HG02798 (cell line): Measurements from ENCODE around the gene CRX.
"Not testable (repeated sequence)": the region's sequence is repeated elsewhere in the genome, so short reads cannot be mapped to it uniquely, and the experiment has no call there.

Experiments used
- ATAC-seq: cut with Tn5 transposase; IDR thresholded peaks from one replicate; pipeline ENCODE4 v1.9.1; 2021; ENCODE audit warnings: mild to moderate bottlenecking; ENCODE audit not compliant: unreplicated experiment, poor library complexity

CRX gene

DNA sequence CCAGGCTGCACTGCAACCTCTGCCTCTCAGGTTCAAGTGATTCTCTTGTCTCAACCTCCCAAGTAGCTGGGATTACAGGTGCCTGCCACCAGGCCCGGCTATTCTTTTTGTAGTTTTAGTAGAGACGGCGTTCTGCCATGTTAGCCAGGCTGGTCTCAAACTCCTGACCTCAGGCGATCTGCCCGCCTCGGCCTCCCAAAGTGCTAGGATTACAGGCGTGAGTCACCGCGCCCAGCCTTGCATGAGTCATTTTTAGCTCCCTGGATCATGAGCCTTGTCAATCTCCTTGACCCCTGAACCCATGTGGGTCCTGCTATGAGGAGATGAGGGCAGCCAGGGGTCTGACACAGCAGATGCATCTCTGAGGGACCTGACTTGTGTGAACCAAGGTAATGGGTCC is 36.5 kb downstream of the CRX start:
- ATAC-seq: not testable (repeated sequence)

GRCh38 chr19:47858646-47859285 is 37.0 kb downstream of the CRX start, which contains the start of gene TPRX2:
TSS of gene TPRX2 (plus strand) at chr19:47859235. CDS start at chr19:47859247, 12 bp downstream.
- not testable (repeated sequence) for ATAC-seq

- ATAC-seq: not testable (repeated sequence)
Measured at GRCh38 chr19:47859838-47860237, 38.1 kb downstream of the CRX start.

DNA sequence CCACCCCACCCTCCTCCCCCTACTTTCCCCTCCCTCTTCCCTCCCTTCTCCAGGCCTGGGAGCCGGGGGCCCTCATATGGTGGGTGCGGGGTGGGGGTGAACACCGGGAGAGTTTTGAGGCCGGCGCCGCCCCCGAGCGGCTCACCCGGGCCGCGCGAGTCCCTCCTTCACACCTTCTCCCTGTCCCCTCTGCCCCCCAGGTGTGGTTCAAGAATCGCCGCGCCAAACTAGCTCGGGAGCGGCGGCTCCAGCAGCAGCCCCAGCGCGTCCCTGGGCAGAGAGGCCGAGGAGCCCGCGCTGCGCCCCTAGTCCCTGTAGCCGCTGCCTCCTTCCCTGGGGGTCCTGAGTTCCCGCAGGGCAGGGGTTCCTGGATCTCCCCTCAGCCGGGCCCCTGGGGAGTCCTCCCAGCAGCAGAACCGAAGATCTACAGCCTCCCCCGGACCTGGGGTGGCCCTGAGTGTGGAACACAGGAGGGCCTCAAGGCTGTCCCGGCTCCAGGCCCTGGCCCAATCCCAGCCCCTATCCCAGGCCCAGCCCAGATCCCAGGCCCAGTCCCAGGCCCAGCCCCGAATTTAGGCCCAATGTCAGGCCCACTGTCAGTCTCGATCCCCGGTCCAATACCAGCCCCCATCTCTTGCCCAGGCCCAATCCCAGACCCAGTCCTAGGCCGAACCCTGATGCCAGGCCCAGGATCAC is 39.0 kb downstream of the CRX start:
- ATAC-seq: no peak

DNA sequence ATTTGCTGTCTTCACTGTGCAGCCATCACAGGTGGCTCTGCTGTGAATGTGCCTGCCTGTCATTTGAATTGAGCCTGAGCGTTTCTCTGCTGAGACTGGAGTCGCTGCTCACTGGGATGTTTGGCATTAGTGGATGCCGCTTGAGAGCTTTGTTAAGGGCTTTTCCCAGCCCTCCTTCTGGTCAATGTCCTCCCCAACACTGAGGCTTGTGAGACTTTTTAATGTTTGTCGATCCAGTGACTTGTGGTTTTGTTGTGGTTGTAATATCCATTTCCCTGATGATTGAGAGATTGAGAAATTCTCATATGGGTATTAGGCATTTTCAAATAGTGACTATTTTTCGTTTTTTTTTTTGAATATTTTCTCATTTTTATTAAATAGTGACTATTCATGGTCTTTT is 39.9 kb downstream of the CRX start:
- ATAC-seq: no peak

DNA sequence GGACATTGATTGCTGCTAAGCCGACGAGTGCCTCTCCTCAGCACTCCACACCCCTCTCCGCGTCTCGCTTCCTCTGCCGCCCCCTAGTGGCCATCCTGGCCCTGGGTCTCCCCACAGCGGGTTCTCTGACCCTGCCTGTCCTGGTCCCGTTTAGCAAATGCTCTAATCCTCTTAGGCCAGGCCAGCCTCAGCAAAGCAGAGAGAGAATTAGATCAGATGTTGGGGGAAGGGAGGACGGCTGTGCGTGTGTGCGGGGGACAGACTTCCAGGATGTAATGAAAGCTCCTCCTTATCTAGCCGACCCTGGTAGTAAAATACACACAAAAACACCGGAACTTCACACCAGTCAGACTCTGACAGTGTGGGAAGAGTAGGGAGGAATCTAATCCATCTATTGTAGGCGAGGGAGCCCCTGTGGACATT is 41.8 kb downstream of the CRX start:
- ATAC-seq: no peak

DNA sequence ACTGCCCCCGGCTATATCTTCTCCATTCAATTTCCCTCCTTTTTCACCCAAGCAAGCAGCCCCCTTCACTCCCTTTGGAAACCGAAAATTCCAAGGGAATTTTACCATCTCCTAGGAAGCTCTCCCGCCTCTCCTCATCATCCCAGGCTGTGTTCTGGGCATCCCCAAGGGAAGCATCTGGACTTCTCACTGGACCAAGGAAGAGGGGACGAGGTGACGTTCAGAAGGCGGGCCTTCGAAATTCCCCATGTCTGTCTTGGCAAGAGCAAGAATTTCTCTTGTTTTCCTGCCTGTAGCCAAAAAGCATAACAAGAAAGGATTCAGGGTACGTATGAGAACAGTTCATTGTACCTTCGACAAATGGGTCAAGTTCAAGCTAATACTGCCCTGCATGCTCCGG is 43.4 kb downstream of the CRX start:
- ATAC-seq: no peak

- ATAC-seq: no peak
Measured at GRCh38 chr19:47878906-47879305, 57.2 kb downstream of the CRX start.

DNA sequence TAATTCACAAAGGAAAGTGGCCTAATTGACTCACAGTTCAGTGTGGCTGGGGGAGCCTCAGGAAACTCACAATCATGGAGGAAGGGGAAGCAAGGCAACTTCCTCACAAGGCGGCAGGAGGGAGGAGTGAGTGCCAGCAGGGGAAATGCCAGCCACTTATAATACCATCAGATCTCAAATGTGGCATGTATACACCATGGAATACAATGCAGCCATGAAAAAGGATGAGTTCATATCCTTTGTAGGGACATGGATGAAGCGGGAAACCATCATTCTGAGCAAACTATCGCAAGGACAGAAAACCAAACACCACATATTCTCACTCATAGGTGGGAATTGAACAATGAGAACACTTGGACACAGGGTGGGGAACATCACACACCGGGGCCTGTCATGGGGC is 57.6 kb downstream of the CRX start:
- ATAC-seq: not testable (repeated sequence)

GRCh38 chr19:47881757-47882156 is 60.0 kb downstream of the CRX start:
- no peak for ATAC-seq

DNA sequence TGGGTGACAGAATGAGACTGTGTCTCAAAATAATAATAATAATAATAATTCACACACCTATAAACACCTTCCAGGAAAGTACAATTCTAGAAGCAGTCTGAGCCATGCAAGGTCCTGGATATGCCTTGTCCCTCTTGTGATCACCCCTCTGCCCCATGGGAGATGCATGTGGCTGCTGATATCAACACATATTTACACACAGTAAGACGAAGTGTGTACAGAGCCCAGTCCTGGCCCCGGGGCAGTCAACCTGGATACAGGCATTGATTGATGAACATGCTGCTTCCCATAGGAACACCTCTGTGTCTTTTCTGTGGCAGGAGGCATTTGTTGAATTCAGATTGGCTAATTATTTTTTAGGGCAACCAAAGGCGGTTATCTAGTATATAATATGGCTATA is 61.2 kb downstream of the CRX start:
- ATAC-seq: no peak

- ATAC-seq: no peak
Measured at GRCh38 chr19:47885067-47885463, 63.3 kb downstream of the CRX start.

DNA sequence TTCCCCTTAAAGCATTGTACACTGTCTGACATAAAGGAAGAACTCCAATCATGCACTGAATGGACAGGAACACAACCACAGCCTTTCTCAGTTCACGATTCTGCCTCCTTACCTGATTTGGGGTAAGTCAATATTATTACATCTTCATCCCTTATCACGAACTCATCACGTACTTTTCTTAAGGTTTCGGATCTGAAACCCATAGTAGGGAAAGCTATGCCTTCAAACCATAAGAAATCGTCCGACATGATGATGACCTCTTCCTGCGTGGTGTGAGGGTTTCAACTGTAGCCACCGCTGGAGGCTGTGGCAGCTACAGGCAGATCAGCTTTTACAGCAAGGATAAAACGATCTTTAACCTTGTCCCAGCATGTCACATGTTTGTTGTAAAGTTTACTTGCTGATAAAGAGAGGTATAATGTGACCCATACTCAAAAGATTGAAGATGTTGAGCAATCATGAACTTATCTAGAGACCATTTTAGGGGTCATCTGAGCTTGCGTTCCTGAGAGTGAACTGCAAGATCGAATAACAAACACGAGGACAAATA is 64.3 kb downstream of the CRX start, which contains the start of gene SULT2A1:
SULT2A1 (minus strand) TSS at position 306 of the 550 bp plus-strand sequence; CDS start at position 248, 58 bp downstream.
- no peak for ATAC-seq

DNA sequence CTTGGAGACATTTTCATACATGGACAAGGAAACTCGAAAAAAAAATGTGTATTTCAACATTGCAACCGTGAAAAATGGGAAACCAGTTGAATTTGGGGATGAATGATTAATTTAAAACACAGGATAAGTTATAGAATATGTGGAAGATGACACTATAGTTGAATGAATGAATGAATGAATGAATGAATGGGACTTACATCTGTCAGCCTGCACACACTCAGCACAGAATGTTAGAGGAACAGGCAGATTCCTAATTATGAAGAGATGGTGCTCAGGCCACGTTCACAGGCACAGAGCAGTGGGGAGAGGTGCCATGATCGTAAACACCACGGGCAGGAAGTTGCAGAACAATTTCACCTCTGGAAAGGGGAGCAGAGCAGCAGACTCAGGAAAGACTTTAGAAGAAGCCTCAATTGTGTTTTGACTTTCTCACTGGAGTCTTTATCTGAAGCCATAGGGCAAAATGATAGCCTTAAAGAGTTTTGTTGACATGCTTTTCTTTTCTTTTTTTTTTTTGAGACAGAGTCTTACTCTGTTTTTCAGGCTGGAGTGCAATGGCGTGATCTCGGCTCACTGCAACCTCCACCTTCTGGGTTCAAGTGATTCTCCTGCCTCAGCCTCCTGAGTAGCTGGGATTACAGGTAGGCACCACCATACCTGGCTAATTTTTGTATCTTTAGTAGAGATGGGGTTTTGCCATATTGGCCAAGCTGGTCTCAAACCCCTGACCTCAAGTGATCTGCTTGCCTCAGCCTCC is 69.3 kb downstream of the CRX start:
- no peak for ATAC-seq

GRCh38 chr19:47891622-47891922 is 69.8 kb downstream of the CRX start:
- no peak for ATAC-seq

DNA sequence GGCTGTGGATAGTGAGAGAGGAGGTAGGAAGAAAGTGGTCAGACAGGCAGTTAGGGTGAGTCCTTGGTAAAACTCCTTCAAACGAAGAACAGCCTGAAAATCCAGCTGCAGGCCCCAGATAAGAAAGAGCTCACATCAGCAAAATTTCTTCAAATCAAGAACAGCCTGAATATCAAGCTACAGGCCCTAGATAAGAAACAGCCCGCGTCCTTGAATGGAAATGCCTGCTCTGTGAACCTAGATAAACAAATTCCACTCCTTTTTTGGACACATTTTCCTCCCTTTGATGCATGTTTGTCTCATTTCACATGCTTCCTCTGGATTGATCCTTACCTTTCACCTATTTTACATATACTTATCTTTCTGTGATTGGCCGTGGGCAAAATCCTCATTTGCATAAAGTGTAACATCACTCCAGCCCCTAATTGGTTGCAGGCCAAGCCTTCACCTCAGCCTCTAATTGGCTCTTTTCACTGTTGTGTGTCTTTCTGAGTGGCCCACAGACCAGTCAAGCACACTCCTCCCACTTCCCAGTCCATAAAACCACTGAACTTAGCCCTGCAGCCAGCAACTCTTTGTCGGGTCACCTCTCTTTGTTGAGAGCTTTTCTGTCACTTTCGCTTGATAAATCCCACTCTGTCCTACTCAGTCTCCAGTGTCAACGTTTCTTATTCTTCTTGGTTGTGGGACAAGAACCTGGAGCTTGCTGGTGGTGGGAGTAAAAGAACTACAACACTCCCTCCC is 70.4 kb downstream of the CRX start:
- ATAC-seq: no peak
